Measurements from ENCODE around the gene MRPL14.

Gene MRPL14

DNA sequence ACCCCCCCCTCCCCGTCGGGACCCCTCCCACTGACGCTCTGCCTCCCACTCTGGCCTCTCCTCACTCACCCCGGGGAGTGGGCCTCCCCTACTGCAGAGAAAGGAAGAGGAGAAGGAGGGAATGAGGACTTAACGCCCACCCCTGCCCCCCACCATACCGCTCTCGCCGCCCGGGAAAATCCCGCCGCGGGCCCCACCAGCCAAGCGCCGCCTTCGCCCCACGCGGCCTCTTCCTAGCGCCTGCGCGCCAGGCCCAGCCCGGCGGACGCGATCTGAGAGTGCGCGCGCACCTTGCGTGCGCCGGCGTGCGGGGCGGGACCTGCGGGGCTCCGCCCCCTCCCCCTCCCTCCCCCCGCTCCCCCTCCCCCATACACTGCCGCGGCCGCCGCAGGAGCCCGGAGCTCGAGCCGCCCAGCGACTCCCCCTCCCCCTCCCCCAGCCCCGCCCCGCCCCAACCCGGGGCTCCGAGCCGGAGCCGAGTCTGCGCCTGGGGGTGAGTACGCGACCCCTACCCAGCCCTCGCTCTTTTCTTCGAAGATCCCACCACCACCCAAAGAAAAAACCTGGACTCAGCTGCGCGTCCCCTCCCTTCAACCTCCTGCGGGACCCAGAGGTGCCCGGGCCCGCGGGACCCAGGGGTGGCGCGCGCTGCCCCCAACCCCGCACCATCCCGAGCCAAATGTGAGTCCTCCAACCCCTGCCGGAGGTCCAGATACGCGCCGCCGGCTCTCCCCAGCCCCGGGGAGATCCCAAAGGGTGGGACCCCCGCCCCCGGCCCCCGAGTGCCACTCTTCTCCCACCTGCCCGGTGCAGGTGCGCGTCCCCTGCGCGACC, at the start of gene MRPL14, which contains the start of gene TMEM63B:
Gene MRPL14, minus strand, starts transcription at position 267 of the 834 bp plus-strand sequence. CDS start 10,841 bp downstream, outside the sequence.
Gene TMEM63B, plus strand, starts transcription at position 369 of the 834 bp plus-strand sequence. CDS start 7,031 bp downstream, outside the sequence.
- Mint-ChIP-seq H3K27ac (peak within 1 kb of the TSS; percentile 94), H3K9me3 (no peaks in the 10 kb centered on the region), H3K36me3 (peaks cover 24% of the 10 kb centered on the region), H3K27me3 (peaks cover 7% of the 10 kb centered on the region), H3K4me1 (peaks cover 61% of the 10 kb centered on the region), H3K4me3 (peak within 1 kb of the TSS; percentile 88)
- peak; percentile 89 for DNase-seq
- CTCF ChIA-PET: no interaction called here

DNA sequence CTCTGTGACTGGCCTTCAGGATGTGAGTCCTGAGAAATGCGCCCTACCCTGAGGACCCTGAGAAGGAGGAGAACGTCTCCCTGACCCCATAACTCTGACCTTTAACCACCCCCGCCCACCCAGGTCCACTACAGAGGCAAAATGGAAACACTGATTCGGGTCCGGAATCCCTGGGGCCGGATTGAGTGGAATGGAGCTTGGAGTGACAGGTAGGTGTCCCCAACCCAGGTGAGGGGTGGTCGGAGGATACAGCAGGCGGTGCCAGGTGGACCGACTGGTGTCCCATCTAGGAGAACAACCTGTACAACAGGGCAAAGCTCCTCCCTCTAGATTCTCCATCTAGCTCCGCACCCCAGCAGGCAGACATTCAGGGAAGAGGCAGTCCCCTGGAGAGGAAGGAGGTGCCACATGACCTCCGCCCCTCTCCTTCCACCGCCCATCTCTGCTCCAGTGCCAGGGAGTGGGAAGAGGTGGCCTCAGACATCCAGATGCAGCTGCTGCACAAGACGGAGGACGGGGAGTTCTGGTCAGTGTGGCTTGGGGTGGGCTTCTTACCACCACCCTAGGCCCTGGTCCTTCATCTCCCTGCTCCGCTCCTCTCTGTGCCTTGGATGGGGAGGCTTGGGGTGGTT, 49.0 kb upstream of the MRPL14 start:
- DNase-seq: no peak
- CTCF ChIA-PET: interaction anchor here (1.2 to 1.7 kb wide), 4 partner anchors 10 to 78 kb away, joined by 3 to 4 read pairs (median 3); no protein-coding TSS in a partner anchor
- Mint-ChIP-seq H3K27ac (no peak overlapping the region), H3K4me3 (no peak overlapping the region), H3K4me1 (peaks cover 14% of the 10 kb centered on the region), H3K36me3 (no peaks in the 10 kb centered on the region), H3K27me3 (peaks cover 55% of the 10 kb centered on the region), H3K9me3 (no peaks in the 10 kb centered on the region)

DNA sequence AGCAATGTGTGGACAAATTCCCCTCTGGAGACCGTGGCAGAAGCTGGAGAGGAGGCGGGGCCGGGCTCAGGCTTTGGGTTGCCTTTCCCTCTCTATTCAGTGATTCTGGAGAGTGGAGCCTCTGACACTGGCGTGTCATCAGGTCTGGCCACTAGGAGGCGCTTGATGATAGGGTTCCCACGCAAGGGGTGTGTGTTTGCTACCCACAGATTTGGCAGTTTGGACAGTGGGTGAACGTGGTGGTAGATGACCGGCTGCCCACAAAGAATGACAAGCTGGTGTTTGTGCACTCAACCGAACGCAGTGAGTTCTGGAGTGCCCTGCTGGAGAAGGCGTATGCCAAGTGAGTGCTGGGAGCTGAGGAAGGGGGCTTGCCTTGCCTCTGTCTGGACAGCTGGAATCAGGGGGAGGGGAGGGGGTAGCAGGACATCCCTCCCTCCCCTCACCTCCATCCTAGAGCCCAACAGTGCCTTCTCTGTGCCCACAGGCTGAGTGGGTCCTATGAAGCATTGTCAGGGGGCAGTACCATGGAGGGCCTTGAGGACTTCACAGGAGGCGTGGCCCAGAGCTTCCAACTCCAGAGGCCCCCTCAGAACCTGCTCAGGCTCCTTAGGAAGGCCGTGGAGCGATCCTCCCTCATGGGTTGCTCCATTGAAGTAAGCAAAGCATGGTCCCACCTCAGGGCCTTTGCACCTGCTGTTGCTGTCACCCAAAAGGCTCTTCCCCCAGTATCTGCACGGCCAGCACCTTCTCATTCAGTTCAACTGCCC, 45.7 kb upstream of the MRPL14 start:
- no peak overlapping the region for H3K27ac Mint-ChIP-seq
- H3K4me1 Mint-ChIP-seq: peaks cover 14% of the 10 kb centered on the region
- DNase-seq: peak; percentile 87
- no peaks in the 10 kb centered on the region for H3K9me3 Mint-ChIP-seq
- H3K27me3 Mint-ChIP-seq: peaks cover 68% of the 10 kb centered on the region
- CTCF ChIA-PET: interaction anchor here (0.6 to 2.6 kb wide), 24 partner anchors 11 to 425 kb away, joined by 3 to 32 read pairs (median 4); partner anchors contain the start of gene HSP90AB1
- no peak overlapping the region for H3K4me3 Mint-ChIP-seq
- H3K36me3 Mint-ChIP-seq: no peaks in the 10 kb centered on the region

DNA sequence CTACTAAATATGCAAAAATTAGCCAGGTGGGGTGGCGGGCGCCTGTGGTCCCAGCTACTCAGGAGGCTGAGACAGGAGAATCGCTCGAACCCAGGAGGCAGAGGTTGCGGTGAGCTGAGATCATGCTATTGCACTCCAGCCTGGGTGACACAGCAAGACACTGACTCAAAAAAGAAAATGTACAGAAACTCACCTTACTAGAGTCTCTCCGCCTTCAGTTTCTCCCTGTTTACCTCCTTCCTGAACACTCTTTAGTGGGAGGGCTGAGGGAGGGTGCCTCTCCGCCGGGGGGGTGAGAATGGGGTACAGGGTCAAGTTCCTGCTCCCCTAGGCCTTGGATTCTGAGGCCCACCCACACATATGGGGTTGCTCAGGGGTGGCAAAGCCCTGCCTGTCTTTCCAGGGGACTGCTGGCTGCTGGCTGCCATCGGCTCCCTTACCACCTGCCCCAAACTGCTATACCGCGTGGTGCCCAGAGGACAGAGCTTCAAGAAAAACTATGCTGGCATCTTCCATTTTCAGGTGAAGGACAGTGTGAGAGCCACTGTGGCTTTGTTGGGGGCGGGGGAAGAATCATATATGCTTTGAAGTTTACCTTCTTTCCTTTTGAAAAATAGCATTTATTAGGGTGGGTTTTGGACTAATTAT, 44.8 kb upstream of the MRPL14 start:
- Mint-ChIP-seq H3K27me3 (peaks cover 66% of the 10 kb centered on the region), H3K27ac (no peak overlapping the region), H3K9me3 (no peaks in the 10 kb centered on the region), H3K4me3 (no peak overlapping the region), H3K36me3 (no peaks in the 10 kb centered on the region), H3K4me1 (peaks cover 9% of the 10 kb centered on the region)
- DNase-seq: no peak
- CTCF ChIA-PET: interaction anchor here (0.8 to 2.6 kb wide), 19 partner anchors 11 to 525 kb away, joined by 3 to 32 read pairs (median 7); partner anchors contain the start of gene HSP90AB1

DNA sequence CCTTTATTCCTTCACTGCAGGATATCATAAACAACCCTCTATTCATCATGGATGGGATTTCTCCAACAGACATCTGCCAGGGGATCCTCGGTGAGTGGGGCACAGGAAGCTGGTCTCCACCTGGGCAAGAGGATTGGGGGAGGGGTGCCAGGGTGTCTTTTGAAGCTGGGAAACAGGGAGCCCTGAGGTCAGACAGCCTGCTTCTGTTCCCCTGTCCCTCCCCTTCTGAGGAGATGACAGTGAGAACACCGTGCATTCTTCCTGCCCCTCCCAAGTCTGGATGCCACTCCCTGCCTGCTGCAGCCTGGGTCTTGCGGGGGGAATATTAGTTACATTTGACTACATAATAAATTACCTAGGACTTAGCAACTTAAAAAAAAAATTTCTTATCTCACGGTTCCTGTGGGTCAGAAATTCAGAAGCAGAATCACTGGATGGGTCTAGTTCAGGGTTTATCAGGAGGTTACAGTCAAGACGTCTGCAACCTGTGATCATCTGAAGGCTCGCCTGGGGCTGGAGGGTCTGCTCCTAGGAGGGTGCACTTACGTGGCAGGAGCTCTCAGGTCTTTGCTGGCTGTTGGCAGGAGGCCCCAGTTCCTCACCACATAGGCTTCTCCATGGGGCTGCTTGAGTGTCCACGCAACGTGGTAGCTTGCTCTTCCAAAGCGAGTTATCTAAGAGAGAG, 42.8 kb upstream of the MRPL14 start:
- Mint-ChIP-seq H3K27me3 (peaks cover 71% of the 10 kb centered on the region), H3K36me3 (no peaks in the 10 kb centered on the region), H3K9me3 (no peaks in the 10 kb centered on the region), H3K4me1 (peaks cover 4% of the 10 kb centered on the region), H3K4me3 (no peak overlapping the region), H3K27ac (no peak overlapping the region)
- CTCF ChIA-PET: interaction anchor here (0.5 to 1.2 kb wide), 4 partner anchors 9 to 125 kb away, joined by 3 to 5 read pairs (median 4); no protein-coding TSS in a partner anchor
- no peak for DNase-seq

DNA sequence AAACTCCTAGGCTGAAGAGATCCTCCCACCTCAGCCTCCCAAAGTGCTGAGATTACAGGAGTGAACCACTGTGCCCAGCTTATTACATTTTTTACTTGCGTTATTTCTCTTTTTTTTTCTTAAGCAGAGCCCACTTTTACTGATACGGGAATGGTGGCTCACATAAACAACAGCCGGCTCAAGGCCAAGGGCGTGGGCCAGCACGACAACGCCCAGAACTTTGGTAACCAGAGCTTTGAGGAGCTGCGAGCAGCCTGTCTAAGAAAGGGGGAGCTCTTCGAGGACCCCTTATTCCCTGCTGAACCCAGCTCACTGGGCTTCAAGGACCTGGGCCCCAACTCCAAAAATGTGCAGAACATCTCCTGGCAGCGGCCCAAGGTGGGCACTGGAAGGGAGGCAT, 41.9 kb upstream of the MRPL14 start:
- H3K27me3 Mint-ChIP-seq: peaks cover 72% of the 10 kb centered on the region
- H3K36me3 Mint-ChIP-seq: no peaks in the 10 kb centered on the region
- H3K4me3 Mint-ChIP-seq: no peak overlapping the region
- no peak for DNase-seq
- peaks cover 4% of the 10 kb centered on the region for H3K4me1 Mint-ChIP-seq
- CTCF ChIA-PET: interaction anchor here (0.5 to 1.2 kb wide), 4 partner anchors 68 to 168 kb away, joined by 3 to 5 read pairs (median 3); no protein-coding TSS in a partner anchor
- H3K27ac Mint-ChIP-seq: no peak overlapping the region
- no peaks in the 10 kb centered on the region for H3K9me3 Mint-ChIP-seq

DNA sequence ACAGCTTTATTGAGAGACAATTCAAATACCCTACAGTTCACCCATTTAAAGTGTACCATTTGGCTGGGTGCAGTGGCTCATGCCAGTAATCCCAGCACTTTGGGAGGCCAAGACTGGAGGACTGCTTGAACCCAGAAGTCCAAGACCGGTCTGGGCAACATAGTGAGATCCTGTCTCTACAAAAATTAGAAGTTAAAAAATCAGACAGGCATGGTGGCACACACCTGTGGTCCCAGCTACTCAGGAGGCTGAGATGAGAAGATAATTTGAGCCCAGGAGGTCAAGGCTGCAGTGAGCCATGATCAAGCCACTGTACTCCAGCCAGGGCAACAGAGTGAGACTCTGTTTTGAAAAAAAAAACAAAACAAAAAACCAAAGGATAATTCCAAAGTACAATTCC, 40.3 kb upstream of the MRPL14 start:
- Mint-ChIP-seq H3K27ac (no peak overlapping the region), H3K27me3 (peaks cover 79% of the 10 kb centered on the region), H3K9me3 (no peaks in the 10 kb centered on the region), H3K36me3 (no peaks in the 10 kb centered on the region), H3K4me3 (no peak overlapping the region), H3K4me1 (peaks cover 4% of the 10 kb centered on the region)
- no peak for DNase-seq
- CTCF ChIA-PET: interaction anchor here (1.2 kb wide), 1 partner anchor 101 kb away, joined by 3 read pairs; no protein-coding TSS in a partner anchor

DNA sequence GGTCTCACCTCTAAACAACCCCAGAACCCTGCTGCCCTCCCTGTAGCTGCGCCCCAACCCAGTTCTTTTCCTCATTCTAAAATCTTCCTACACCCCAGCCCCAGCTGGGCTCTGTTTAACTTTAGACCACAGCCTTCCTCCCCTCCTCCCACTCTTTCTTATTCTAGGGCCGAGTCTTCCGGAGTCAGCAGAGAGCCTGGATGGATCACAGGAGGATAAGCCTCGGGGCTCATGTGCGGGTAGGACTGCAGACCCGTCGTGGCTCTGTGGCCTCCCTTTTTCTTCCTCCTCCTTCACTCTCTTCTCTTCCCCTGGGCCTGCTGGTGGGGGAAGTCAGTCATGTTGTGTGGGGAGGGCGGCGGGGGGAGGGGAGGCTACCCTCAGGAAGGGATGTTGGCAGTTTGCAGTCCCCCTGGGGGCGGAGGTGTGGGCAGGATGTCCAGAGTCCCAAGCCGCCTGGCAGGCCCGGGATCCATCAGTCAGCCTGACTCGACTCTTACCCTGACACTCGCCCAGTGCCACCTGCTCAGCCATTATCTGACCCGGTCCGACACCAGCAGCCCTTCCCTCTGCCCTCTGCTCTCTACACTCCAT, 39.4 kb upstream of the MRPL14 start:
- H3K36me3 Mint-ChIP-seq: no peaks in the 10 kb centered on the region
- H3K9me3 Mint-ChIP-seq: no peaks in the 10 kb centered on the region
- CTCF ChIA-PET: interaction anchor here (1.2 kb wide), 1 partner anchor 102 kb away, joined by 3 read pairs; no protein-coding TSS in a partner anchor
- DNase-seq: no peak
- H3K27ac Mint-ChIP-seq: no peak overlapping the region
- H3K4me3 Mint-ChIP-seq: no peak overlapping the region
- H3K4me1 Mint-ChIP-seq: peaks cover 4% of the 10 kb centered on the region
- peaks cover 78% of the 10 kb centered on the region for H3K27me3 Mint-ChIP-seq

DNA sequence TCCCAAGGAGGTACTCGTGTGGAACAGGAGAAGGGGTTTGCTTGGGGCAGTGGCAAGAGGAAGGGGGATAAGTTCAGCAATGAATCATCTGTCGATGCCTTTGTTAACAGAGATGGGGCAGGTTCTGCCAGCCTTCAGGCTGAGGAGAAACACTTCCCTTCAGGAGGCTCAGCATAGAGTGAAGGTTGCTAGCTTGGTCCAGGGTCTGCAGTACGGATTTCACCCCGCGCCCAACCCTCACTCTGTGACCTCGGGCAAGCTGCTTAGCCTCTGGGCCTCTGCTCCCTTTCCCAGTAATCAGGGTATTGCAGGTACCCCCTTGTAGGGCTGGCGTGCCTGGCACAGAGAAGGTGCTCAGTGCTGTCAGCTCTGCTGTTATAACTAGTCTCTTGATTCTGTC, 38.9 kb upstream of the MRPL14 start:
- CTCF ChIA-PET: interaction anchor here (1.2 kb wide), 1 partner anchor 102 kb away, joined by 3 read pairs; no protein-coding TSS in a partner anchor
- Mint-ChIP-seq H3K9me3 (no peaks in the 10 kb centered on the region), H3K4me1 (peaks cover 4% of the 10 kb centered on the region), H3K27me3 (peaks cover 77% of the 10 kb centered on the region), H3K36me3 (no peaks in the 10 kb centered on the region), H3K27ac (no peak overlapping the region), H3K4me3 (no peak overlapping the region)
- no peak for DNase-seq

DNA sequence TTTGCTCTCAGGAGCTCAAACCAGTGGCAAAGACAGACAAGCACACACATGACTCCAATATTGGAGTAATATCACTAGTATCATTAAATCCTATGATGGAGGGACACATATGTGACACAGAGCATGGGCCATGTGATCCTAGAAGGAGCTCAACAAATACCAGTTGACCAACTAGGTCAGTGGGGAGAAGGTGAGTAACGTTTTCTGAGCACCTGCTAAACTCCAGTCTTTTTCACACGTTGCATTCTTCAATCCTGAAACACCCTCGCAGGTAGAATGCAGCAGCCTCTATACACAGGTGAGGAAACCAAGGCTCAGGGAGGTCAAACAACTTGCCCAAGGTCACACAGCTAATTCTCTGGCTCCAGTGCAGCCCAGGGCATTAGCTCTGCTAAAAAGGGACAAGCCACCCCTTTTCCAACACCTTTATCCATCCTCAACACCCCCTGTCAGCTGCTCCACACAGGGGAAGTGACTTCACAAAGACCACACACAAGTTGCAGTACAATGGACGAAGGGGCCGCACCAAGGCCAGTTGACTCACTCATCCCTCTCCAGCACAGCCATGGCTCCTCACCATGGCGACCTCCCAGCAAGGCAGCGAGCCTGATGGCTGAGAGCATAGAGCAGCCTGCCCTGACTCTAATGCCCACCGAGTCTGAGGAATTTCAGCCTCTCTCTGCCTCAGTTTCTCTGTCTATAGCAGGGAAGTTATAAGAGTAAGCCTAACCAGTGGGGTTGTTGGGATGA, 35.8 kb upstream of the MRPL14 start:
- H3K4me1 Mint-ChIP-seq: peaks cover 4% of the 10 kb centered on the region
- no peak for DNase-seq
- H3K36me3 Mint-ChIP-seq: no peaks in the 10 kb centered on the region
- no peaks in the 10 kb centered on the region for H3K9me3 Mint-ChIP-seq
- CTCF ChIA-PET: interaction anchor here (0.8 kb wide), 1 partner anchor 10 kb away, joined by 3 read pairs; no protein-coding TSS in a partner anchor
- no peak overlapping the region for H3K4me3 Mint-ChIP-seq
- H3K27me3 Mint-ChIP-seq: peaks cover 62% of the 10 kb centered on the region
- H3K27ac Mint-ChIP-seq: no peak overlapping the region

DNA sequence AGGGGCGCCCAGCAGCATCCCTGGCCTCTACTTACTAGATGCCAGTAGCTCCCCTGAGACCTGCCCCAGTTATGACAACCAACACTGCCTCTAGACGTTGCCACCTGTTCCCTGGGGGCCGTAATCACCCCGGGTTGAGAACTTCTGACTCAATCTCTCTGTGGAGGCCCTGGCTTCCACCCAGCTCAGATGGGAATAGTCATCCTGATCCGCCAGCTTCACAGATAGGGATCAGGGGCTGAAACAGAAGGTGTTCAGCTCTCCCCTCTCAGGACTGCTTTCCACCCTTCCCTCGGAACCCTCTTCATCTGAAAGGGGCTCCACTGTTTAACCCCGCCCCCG, 34.7 kb upstream of the MRPL14 start:
- Mint-ChIP-seq H3K4me1 (peaks cover 4% of the 10 kb centered on the region), H3K27me3 (peaks cover 54% of the 10 kb centered on the region), H3K27ac (no peak overlapping the region), H3K36me3 (no peaks in the 10 kb centered on the region), H3K4me3 (no peak overlapping the region), H3K9me3 (no peaks in the 10 kb centered on the region)
- CTCF ChIA-PET: interaction anchor here (0.8 to 2.7 kb wide), 6 partner anchors 8 to 73 kb away, joined by 3 to 9 read pairs (median 3); no protein-coding TSS in a partner anchor
- DNase-seq: no peak

DNA sequence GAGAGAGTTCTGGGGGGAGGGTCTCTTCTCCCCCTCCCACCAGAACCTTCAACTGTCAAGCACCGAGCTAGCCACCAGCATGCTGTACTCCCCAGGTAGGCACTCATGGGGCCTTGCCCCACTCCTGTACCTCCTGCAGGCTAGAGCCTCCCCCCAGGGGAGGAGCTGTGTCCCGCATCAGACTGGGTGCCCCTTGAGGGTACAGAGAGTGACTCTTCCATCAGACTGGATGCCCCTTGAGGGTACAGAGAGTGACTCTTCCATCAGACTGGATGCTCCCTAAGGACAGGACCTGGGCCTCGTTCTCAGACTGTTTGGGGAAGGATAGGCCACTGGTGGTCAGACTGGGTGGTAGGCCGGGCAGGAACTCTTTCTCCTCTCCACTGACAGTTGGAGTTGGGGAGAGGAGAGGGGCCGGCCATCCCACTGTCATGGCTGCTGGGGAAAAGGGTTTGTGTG, 31.5 kb upstream of the MRPL14 start, which contains the start of gene CAPN11:
Gene CAPN11, plus strand, starts transcription at position 51 of the 459 bp plus-strand sequence. Its CDS starts 29 bp downstream, at position 80.
- CTCF ChIA-PET: interaction anchor here (2.0 kb wide), 1 partner anchor 62 kb away, joined by 6 read pairs; no protein-coding TSS in a partner anchor
- no peak within 1 kb of the TSS for H3K27ac Mint-ChIP-seq
- no peaks in the 10 kb centered on the region for H3K4me1 Mint-ChIP-seq
- H3K27me3 Mint-ChIP-seq: peaks cover 23% of the 10 kb centered on the region
- no peak within 1 kb of the TSS for H3K4me3 Mint-ChIP-seq
- DNase-seq: no peak
- H3K9me3 Mint-ChIP-seq: no peaks in the 10 kb centered on the region
- H3K36me3 Mint-ChIP-seq: no peaks in the 10 kb centered on the region

Data from activated naive CD4-positive, alpha-beta T cell treated with anti-CD3 and anti-CD28 coated beads, Interleukin-2, amount 10 ng/mL, durations not matched to agents 7 days and 5 days (primary cell).